SK-N-SH (cell line): ENCODE data around the gene TUBD1. TPM values are rescaled to one million over a fixed set of nuclear protein-coding genes. Genes with fewer than 3 reads are reported as not detected.

Experiments used
- CTCF ChIA-PET: fragments of 300-600, 350-600 bp; formaldehyde crosslinking; extraction: SDS; loops from one replicate; lab custom pipeline; 2021; lab: Yijun Ruan, JAX
- POLR2A ChIA-PET: fragments of 350-600 bp; sonication (Branson Sonifier 250); formaldehyde crosslinking; extraction: SDS; loops from one replicate; lab custom pipeline; 2020; ENCODE audit warnings: antibody characterized with exemption, inconsistent platforms; lab: Yijun Ruan, JAX
- DNase-seq: peaks from one replicate; pipeline ENCODE4 v3.0.0; 2012
- H2AFZ ChIP-seq: fragments of 200-600 bp; sonication (generic); 2 replicates; pipeline ENCODE4 v1.8.1; 2016; ENCODE audit warnings: antibody characterized with exemption, mild to moderate bottlenecking, low read depth
- H3F3A ChIP-seq: fragments of 200-600 bp; sonication (generic); replicated peaks from 2 replicates; pipeline ENCODE3; 2016; ENCODE audit warnings: antibody characterized with exemption, mild to moderate bottlenecking; ENCODE audit not compliant: insufficient read depth
- H3K27ac ChIP-seq, 2 experiments: fragments of 200-500 bp in 1 of 2; fragments of 200-600 bp in 1 of 2; sonication (Bioruptor generic) in 1 of 2; sonication (generic), shearing (Covaris generic) in 1 of 2; 2 replicates each; pipeline versions ENCODE4 v1.5.1 to v1.6.1; 2014 to 2016; ENCODE audit warnings: low read depth in 2 of 2, inconsistent platforms in 1 of 2, low read length in 1 of 2, mild to moderate bottlenecking in 1 of 2, mixed read lengths in 1 of 2
- H3K27me3 ChIP-seq: fragments of 200-600 bp; sonication (generic), shearing (Covaris generic); 2 replicates; pipeline ENCODE4 v1.6.1; 2016; ENCODE audit warnings: mixed run types; ENCODE audit not compliant: insufficient read depth
- H3K36me3 ChIP-seq, 2 experiments: fragments of 200-500 bp in 1 of 2; fragments of 200-600 bp in 1 of 2; sonication (Bioruptor generic) in 1 of 2; sonication (generic) in 1 of 2; replicated peaks in 1 of 2; 2 replicates each; pipeline versions ENCODE3 to v1.5.1; 2014 to 2016; ENCODE audit warnings: low read length in 1 of 2, mild to moderate bottlenecking in 1 of 2; ENCODE audit not compliant: insufficient read depth in 2 of 2, control insufficient read depth in 1 of 2
- H3K4me1 ChIP-seq, 2 experiments: fragments of 200-500 bp in 1 of 2; fragments of 200-600 bp in 1 of 2; sonication (Bioruptor generic) in 1 of 2; sonication (generic), shearing (Covaris generic) in 1 of 2; 2 replicates each; pipeline versions ENCODE4 v1.5.1 to v1.6.1; 2014 to 2016; ENCODE audit warnings: low read depth in 1 of 2, low read length in 1 of 2, mixed run types in 1 of 2; ENCODE audit not compliant: insufficient read depth in 2 of 2, control insufficient read depth in 1 of 2
- H3K4me2 ChIP-seq: fragments of 200-600 bp; sonication (generic), shearing (Covaris generic); 2 replicates; pipeline ENCODE4 v1.6.1; 2017; ENCODE audit warnings: mixed run types
- H3K4me3 ChIP-seq, 2 experiments: fragments of 200-500 bp in 1 of 2; fragments of 200-600 bp in 1 of 2; sonication (Bioruptor generic) in 1 of 2; sonication (generic), shearing (Covaris generic) in 1 of 2; 2 replicates each; pipeline versions ENCODE4 v1.5.1 to v1.8.1; 2014 to 2016; ENCODE audit warnings: low read depth in 2 of 2, inconsistent platforms in 1 of 2, low read length in 1 of 2, mild to moderate bottlenecking in 1 of 2, mixed read lengths in 1 of 2, moderate library complexity in 1 of 2
- H3K79me2 ChIP-seq: fragments of 200-600 bp; sonication (generic); 2 replicates; pipeline ENCODE4 v1.8.1; 2017; ENCODE audit warnings: mild to moderate bottlenecking; ENCODE audit not compliant: insufficient read depth
- H3K9ac ChIP-seq: fragments of 200-600 bp; sonication (generic); 2 replicates; pipeline ENCODE4 v1.6.1; 2017; ENCODE audit warnings: mixed run types
- H3K9me2 ChIP-seq: fragments of 200-600 bp; sonication (generic); 2 replicates; pipeline ENCODE4 v1.6.1; 2017; ENCODE audit warnings: mixed run types
- H3K9me3 ChIP-seq: fragments of 200-600 bp; sonication (generic); 2 replicates; pipeline ENCODE4 v1.6.1; 2017; ENCODE audit warnings: mixed run types, mild to moderate bottlenecking, moderate library complexity
- H4K20me1 ChIP-seq: fragments of 200-600 bp; sonication (generic); 2 replicates; pipeline ENCODE4 v1.6.1; 2017; ENCODE audit warnings: mild to moderate bottlenecking, mixed run types; ENCODE audit not compliant: insufficient read depth
- CHD2 ChIP-seq: fragments of 150-350 bp; IDR thresholded peaks from 2 replicates; pipeline ENCODE4 v1.6.1; 2018; ENCODE audit warnings: low read length; ENCODE audit not compliant: partially characterized antibody
- CTCF ChIP-seq: fragments of 200-600 bp; sonication (generic); IDR thresholded peaks from 2 replicates; pipeline ENCODE4 v1.6.1; 2017; ENCODE audit warnings: antibody characterized with exemption, mild to moderate bottlenecking, moderate library complexity
- ELF1 ChIP-seq: IDR thresholded peaks from 2 replicates; pipeline ENCODE4 v1.4.0; 2012
- EP300 ChIP-seq, 2 experiments: IDR thresholded peaks; 2 replicates each; pipeline versions ENCODE4 v1.4.0 to v1.6.1; 2012; ENCODE audit warnings: borderline replicate concordance in 1 of 2, low read depth in 1 of 2, low read length in 1 of 2
- EZH2phosphoT487 ChIP-seq: fragments of 200-600 bp; sonication (generic); IDR thresholded peaks from 2 replicates; pipeline ENCODE4 v1.6.1; 2017; ENCODE audit warnings: low read depth, mixed run types, mild to moderate bottlenecking, antibody characterized with exemption, moderate library complexity, borderline replicate concordance
- FOXJ3 ChIP-seq: sonication (generic); formaldehyde crosslinking; IDR thresholded peaks from 2 replicates; pipeline ENCODE4 v1.5.1; 2020; ENCODE audit warnings: mild to moderate bottlenecking, missing genetic modification reagents
- FOXM1 ChIP-seq: IDR thresholded peaks from 2 replicates; pipeline ENCODE4 v1.4.0; 2012; ENCODE audit warnings: low read depth, mild to moderate bottlenecking
- GABPA ChIP-seq: IDR thresholded peaks from 2 replicates; pipeline ENCODE4 v1.4.0; 2012; ENCODE audit warnings: low read depth, mild to moderate bottlenecking
- JUND ChIP-seq: IDR thresholded peaks from 2 replicates; pipeline ENCODE4 v1.4.0; 2012
- MAX ChIP-seq: IDR thresholded peaks from 2 replicates; pipeline ENCODE4 v1.4.0; 2012; ENCODE audit warnings: low read depth
- MEF2A ChIP-seq: IDR thresholded peaks from 2 replicates; pipeline ENCODE4 v1.4.0; 2012; ENCODE audit warnings: low read depth, borderline replicate concordance
- MXI1 ChIP-seq: IDR thresholded peaks from 2 replicates; pipeline ENCODE4 v1.6.1; 2012; ENCODE audit warnings: mild to moderate bottlenecking, low read depth, low read length, improper control_type of control experiment
- NFIC ChIP-seq: IDR thresholded peaks from 2 replicates; pipeline ENCODE4 v1.4.0; 2012; ENCODE audit warnings: borderline replicate concordance
- NRF1 ChIP-seq: IDR thresholded peaks from 2 replicates; pipeline ENCODE4 v1.6.1; 2012; ENCODE audit warnings: low read depth, mild to moderate bottlenecking, low read length
- PBX3 ChIP-seq: IDR thresholded peaks from 2 replicates; pipeline ENCODE4; 2012
- REST ChIP-seq: IDR thresholded peaks from 2 replicates; pipeline ENCODE4 v1.6.1; 2012; ENCODE audit warnings: mild to moderate bottlenecking, low read depth, low read length, moderate library complexity
- RFX5 ChIP-seq: IDR thresholded peaks from 2 replicates; pipeline ENCODE4 v1.6.1; 2012; ENCODE audit warnings: mild to moderate bottlenecking, improper control_type of control experiment, low read length
- SIN3A ChIP-seq: IDR thresholded peaks from 2 replicates; pipeline ENCODE4 v1.6.1; 2012; ENCODE audit warnings: low read depth, mild to moderate bottlenecking, low read length, moderate library complexity, borderline replicate concordance
- SMC3 ChIP-seq: IDR thresholded peaks from 2 replicates; pipeline ENCODE4 v1.6.1; 2012; ENCODE audit warnings: low read depth, low read length, improper control_type of control experiment
- TAF1 ChIP-seq: IDR thresholded peaks from 2 replicates; pipeline ENCODE4 v1.6.1; 2012; ENCODE audit warnings: low read depth, mild to moderate bottlenecking, low read length, moderate library complexity, borderline replicate concordance
- TCF12 ChIP-seq: IDR thresholded peaks from 2 replicates; pipeline ENCODE4 v1.4.0; 2012
- TEAD4 ChIP-seq: IDR thresholded peaks from 2 replicates; pipeline ENCODE4 v1.4.0; 2012; ENCODE audit warnings: mild to moderate bottlenecking, borderline replicate concordance; ENCODE audit not compliant: insufficient read depth
- USF1 ChIP-seq: IDR thresholded peaks from 2 replicates; pipeline ENCODE4 v1.4.0; 2012; ENCODE audit warnings: low read depth, borderline replicate concordance
- USF2 ChIP-seq: fragments of 150-350 bp; IDR thresholded peaks from 2 replicates; pipeline ENCODE4 v1.6.1; 2017; ENCODE audit warnings: antibody characterized with exemption, low read length, low read depth, borderline replicate concordance
- YY1 ChIP-seq: IDR thresholded peaks from 2 replicates; pipeline ENCODE4 v1.4.0; 2012; ENCODE audit warnings: low read depth, mild to moderate bottlenecking
- WGBS: methylation state at CpG from one replicate; pipeline ENCODE4 v1.1.6; 2017; ENCODE audit warnings: low lambda C conversion rate; 5-methylcytosine and 5-hydroxymethylcytosine counted together
- polyA plus RNA-seq, 3 experiments: library from polyadenylated mRNA; depleted of rRNA; stranded (reverse); fragments of >200 nt; gene quantifications; 2 replicates each; pipeline ENCODE4 v1.2.3, GENCODE V29; 2012

The TUBD1 gene
- polyA plus RNA-seq, 1 of the 3 experiments (the other 2 are of a cell fraction) = 3.2 TPM

GRCh38 chr17:59837308-59838051, 55.3 kb downstream of the TUBD1 start:
- WGBS = 3% methylated on average over 8 of the region's 8 CpGs
- H3F3A ChIP-seq = peaks cover 60% of the 10 kb centered on the region
- DNase-seq = no peak
- ChIA-PET CTCF (interaction anchor here (1.0 to 2.3 kb wide), 3 partner anchors 22 to 84 kb away, joined by 4 to 14 read pairs (median 8); no protein-coding TSS in a partner anchor), POLR2A (no interaction called here)
- no peak overlapping the region for H2AFZ ChIP-seq
- no peaks in the 10 kb centered on the region for H3K9me3 ChIP-seq
- H3K9me2 ChIP-seq = no peaks in the 10 kb centered on the region
- peak overlapping the region; percentile 100 for H3K9ac ChIP-seq
- H3K4me2 ChIP-seq = peak overlapping the region; percentile 71
- H3K36me3 ChIP-seq = peaks cover 27 to 45% of the 10 kb centered on the region in 2 experiments
- H3K4me3 ChIP-seq = peak overlapping the region; percentile 53 to 93
- peaks cover 91% of the 10 kb centered on the region for H3K79me2 ChIP-seq
- peaks cover 42% of the 10 kb centered on the region for H4K20me1 ChIP-seq
- peak overlapping the region; percentile 95 to 100 for H3K27ac ChIP-seq
- peaks cover 0 to 17% of the 10 kb centered on the region in 2 experiments; a peak in 2 of 4 replicates for H3K4me1 ChIP-seq
- H3K27me3 ChIP-seq = no peaks in the 10 kb centered on the region
- TF ChIP-seq SIN3A (peak; percentile 100), MXI1 (no peak), TAF1 (peak; percentile 100), EP300 (IDR thresholded peaks at IDR 0.05; ENCODE audit: borderline replicate concordance in 1 of 2, low read depth in 1 of 2, low read length in 1 of 2) (peak in 1 of 2 experiments; percentile 97; a peak in 2 of 4 replicates), TEAD4 (peak; percentile 77), GABPA (peak; percentile 37; the same call in 1 of the 2 replicates), JUND (peak; percentile 94), NRF1 (no peak), MAX (0 out of 2 replicates have a peak, but pooled peaks have one; percentile 8), CHD2 (no peak), ELF1 (peak; percentile 74; the same call in 1 of the 2 replicates), FOXM1 (peak; percentile 89), RFX5 (no peak), CTCF (no peak), SMC3 (peak; percentile 3; the same call in 1 of the 2 replicates), PBX3 (peak; percentile 95), EZH2phosphoT487 (no peak), USF1 (no peak), TCF12 (peak; percentile 91), NFIC (peak; percentile 66; the same call in 1 of the 2 replicates), FOXJ3 (CRISPR knock-in tag) (no peak), YY1 (peak; percentile 14; the same call in 1 of the 2 replicates), MEF2A (peak; percentile 92), REST (peak; percentile 84), USF2 (no peak)
